ENCODE results near the gene DLG2.

DLG2 gene

GRCh38 chr11:84721561-84721961 is 905.6 kb downstream of the DLG2 start:
- H3K27me3 ChIP-seq (ENCODE audit: control insufficient read depth, insufficient read depth, low read length): peaks cover 35% of the 10 kb centered on the region
- no peak overlapping the region for H3K4me3 ChIP-seq (ENCODE audit: low read length)
- H3K9me3 ChIP-seq (replicated peaks; ENCODE audit: low read length): no peaks in the 10 kb centered on the region
- H3K4me2 ChIP-seq (ENCODE audit: low read length): no peak overlapping the region
- no peaks in the 10 kb centered on the region for H3K36me3 ChIP-seq (ENCODE audit: insufficient read depth, low read length)
- H3K9ac ChIP-seq (ENCODE audit: low read depth, low read length): no peak overlapping the region
- no peaks in the 10 kb centered on the region for H3K4me1 ChIP-seq (ENCODE audit: control insufficient read depth, insufficient read depth, low read length)

GRCh38 chr11:84720706-84721402 is 906.3 kb downstream of the DLG2 start:
- Histone ChIP-seq H3K4me3 (ENCODE audit: low read length) (peak overlapping the region; percentile 73), H3K4me1 (ENCODE audit: control insufficient read depth, insufficient read depth, low read length) (no peaks in the 10 kb centered on the region), H3K4me2 (ENCODE audit: low read length) (peak overlapping the region; percentile 78)

GRCh38 chr11:84719935-84720577 is 907.1 kb downstream of the DLG2 start:
- Histone ChIP-seq H3K36me3 (ENCODE audit: insufficient read depth, low read length) (no peaks in the 10 kb centered on the region), H3K27me3 (ENCODE audit: control insufficient read depth, insufficient read depth, low read length) (peaks cover 35% of the 10 kb centered on the region), H3K9ac (ENCODE audit: low read depth, low read length) (no peak overlapping the region), H3K4me2 (ENCODE audit: low read length) (peak overlapping the region; percentile 78), H3K4me1 (ENCODE audit: control insufficient read depth, insufficient read depth, low read length) (no peaks in the 10 kb centered on the region), H3K9me3 (replicated peaks; ENCODE audit: low read length) (no peaks in the 10 kb centered on the region), H3K4me3 (ENCODE audit: low read length) (peak overlapping the region; percentile 73)

More at GRCh38 chr11:84720706-84721402, 906.3 kb downstream of the DLG2 start:
- Histone ChIP-seq H3K9me3 (replicated peaks; ENCODE audit: low read length) (no peaks in the 10 kb centered on the region), H3K9ac (ENCODE audit: low read depth, low read length) (no peak overlapping the region), H3K27me3 (ENCODE audit: control insufficient read depth, insufficient read depth, low read length) (peaks cover 35% of the 10 kb centered on the region), H3K36me3 (ENCODE audit: insufficient read depth, low read length) (no peaks in the 10 kb centered on the region)

- peaks cover 13% of the 10 kb centered on the region for H3K27me3 ChIP-seq (ENCODE audit: control insufficient read depth, insufficient read depth, low read length)
- H3K4me1 ChIP-seq (ENCODE audit: control insufficient read depth, insufficient read depth, low read length): no peaks in the 10 kb centered on the region
- no peak overlapping the region for H3K9ac ChIP-seq (ENCODE audit: low read depth, low read length)
- no peak overlapping the region for H3K4me3 ChIP-seq (ENCODE audit: low read length)
- no peak overlapping the region for H3K4me2 ChIP-seq (ENCODE audit: low read length)
- H3K9me3 ChIP-seq (replicated peaks; ENCODE audit: low read length): no peaks in the 10 kb centered on the region
- no peaks in the 10 kb centered on the region for H3K36me3 ChIP-seq (ENCODE audit: insufficient read depth, low read length)
These were observed 912.8 kb downstream of the DLG2 start for GRCh38 chr11:84714316-84714780.

- Histone ChIP-seq H3K9ac (ENCODE audit: low read depth, low read length) (no peak overlapping the region), H3K4me2 (ENCODE audit: low read length) (no peak overlapping the region), H3K4me3 (ENCODE audit: low read length) (no peak overlapping the region), H3K36me3 (ENCODE audit: insufficient read depth, low read length) (no peaks in the 10 kb centered on the region), H3K9me3 (replicated peaks; ENCODE audit: low read length) (no peaks in the 10 kb centered on the region), H3K4me1 (ENCODE audit: control insufficient read depth, insufficient read depth, low read length) (no peaks in the 10 kb centered on the region), H3K27me3 (ENCODE audit: control insufficient read depth, insufficient read depth, low read length) (no peaks in the 10 kb centered on the region)
These were observed 935.3 kb downstream of the DLG2 start for GRCh38 chr11:84691830-84692229.

GRCh38 chr11:84687433-84687832 is 939.7 kb downstream of the DLG2 start:
- no peaks in the 10 kb centered on the region for H3K4me1 ChIP-seq (ENCODE audit: control insufficient read depth, insufficient read depth, low read length)
- H3K4me2 ChIP-seq (ENCODE audit: low read length): no peak overlapping the region

GRCh38 chr11:84686716-84687115 is 940.4 kb downstream of the DLG2 start:
- no peak overlapping the region for H3K9ac ChIP-seq (ENCODE audit: low read depth, low read length)
- no peak overlapping the region for H3K4me3 ChIP-seq (ENCODE audit: low read length)
- no peaks in the 10 kb centered on the region for H3K36me3 ChIP-seq (ENCODE audit: insufficient read depth, low read length)
- H3K4me1 ChIP-seq (ENCODE audit: control insufficient read depth, insufficient read depth, low read length): no peaks in the 10 kb centered on the region
- no peaks in the 10 kb centered on the region for H3K9me3 ChIP-seq (replicated peaks; ENCODE audit: low read length)
- no peak overlapping the region for H3K4me2 ChIP-seq (ENCODE audit: low read length)
- H3K27me3 ChIP-seq (ENCODE audit: control insufficient read depth, insufficient read depth, low read length): no peaks in the 10 kb centered on the region

More at GRCh38 chr11:84687433-84687832, 939.7 kb downstream of the DLG2 start:
- Histone ChIP-seq H3K9me3 (replicated peaks; ENCODE audit: low read length) (no peaks in the 10 kb centered on the region), H3K4me3 (ENCODE audit: low read length) (no peak overlapping the region), H3K27me3 (ENCODE audit: control insufficient read depth, insufficient read depth, low read length) (no peaks in the 10 kb centered on the region), H3K9ac (ENCODE audit: low read depth, low read length) (no peak overlapping the region), H3K36me3 (ENCODE audit: insufficient read depth, low read length) (no peaks in the 10 kb centered on the region)

- Histone ChIP-seq H3K4me2 (ENCODE audit: low read length) (no peak overlapping the region), H3K4me3 (ENCODE audit: low read length) (no peak overlapping the region), H3K9me3 (replicated peaks; ENCODE audit: low read length) (no peaks in the 10 kb centered on the region), H3K9ac (ENCODE audit: low read depth, low read length) (no peak overlapping the region), H3K27me3 (ENCODE audit: control insufficient read depth, insufficient read depth, low read length) (no peaks in the 10 kb centered on the region), H3K36me3 (ENCODE audit: insufficient read depth, low read length) (no peaks in the 10 kb centered on the region), H3K4me1 (ENCODE audit: control insufficient read depth, insufficient read depth, low read length) (no peaks in the 10 kb centered on the region)
These were observed 941.2 kb downstream of the DLG2 start for GRCh38 chr11:84685976-84686375.

- no peaks in the 10 kb centered on the region for H3K4me1 ChIP-seq (ENCODE audit: control insufficient read depth, insufficient read depth, low read length)
- no peak overlapping the region for H3K4me2 ChIP-seq (ENCODE audit: low read length)
- H3K4me3 ChIP-seq (ENCODE audit: low read length): no peak overlapping the region
- no peak overlapping the region for H3K9ac ChIP-seq (ENCODE audit: low read depth, low read length)
- no peaks in the 10 kb centered on the region for H3K9me3 ChIP-seq (replicated peaks; ENCODE audit: low read length)
- no peaks in the 10 kb centered on the region for H3K36me3 ChIP-seq (ENCODE audit: insufficient read depth, low read length)
- H3K27me3 ChIP-seq (ENCODE audit: control insufficient read depth, insufficient read depth, low read length): no peaks in the 10 kb centered on the region
These were observed 942.0 kb downstream of the DLG2 start for GRCh38 chr11:84685149-84685548.

GRCh38 chr11:84681456-84681855 is 945.7 kb downstream of the DLG2 start:
- H3K4me2 ChIP-seq (ENCODE audit: low read length): no peak overlapping the region
- no peaks in the 10 kb centered on the region for H3K9me3 ChIP-seq (replicated peaks; ENCODE audit: low read length)
- H3K36me3 ChIP-seq (ENCODE audit: insufficient read depth, low read length): no peaks in the 10 kb centered on the region
- H3K27me3 ChIP-seq (ENCODE audit: control insufficient read depth, insufficient read depth, low read length): no peaks in the 10 kb centered on the region
- no peak overlapping the region for H3K9ac ChIP-seq (ENCODE audit: low read depth, low read length)
- no peak overlapping the region for H3K4me3 ChIP-seq (ENCODE audit: low read length)
- no peaks in the 10 kb centered on the region for H3K4me1 ChIP-seq (ENCODE audit: control insufficient read depth, insufficient read depth, low read length)

GRCh38 chr11:84675396-84676025 is 951.6 kb downstream of the DLG2 start:
- H3K4me2 ChIP-seq (ENCODE audit: low read length): no peak overlapping the region
- no peaks in the 10 kb centered on the region for H3K4me1 ChIP-seq (ENCODE audit: control insufficient read depth, insufficient read depth, low read length)
- H3K9ac ChIP-seq (ENCODE audit: low read depth, low read length): no peak overlapping the region
- H3K36me3 ChIP-seq (ENCODE audit: insufficient read depth, low read length): no peaks in the 10 kb centered on the region
- no peaks in the 10 kb centered on the region for H3K27me3 ChIP-seq (ENCODE audit: control insufficient read depth, insufficient read depth, low read length)
- H3K4me3 ChIP-seq (ENCODE audit: low read length): no peak overlapping the region
- no peaks in the 10 kb centered on the region for H3K9me3 ChIP-seq (replicated peaks; ENCODE audit: low read length)

Measured in skeletal muscle satellite cell (primary cell).